Measurements from ENCODE around the gene IGLL1.
"Not testable (repeated sequence)": the region's sequence is repeated elsewhere in the genome, so short reads cannot be mapped to it uniquely, and the experiment has no call there.

The IGLL1 gene

DNA sequence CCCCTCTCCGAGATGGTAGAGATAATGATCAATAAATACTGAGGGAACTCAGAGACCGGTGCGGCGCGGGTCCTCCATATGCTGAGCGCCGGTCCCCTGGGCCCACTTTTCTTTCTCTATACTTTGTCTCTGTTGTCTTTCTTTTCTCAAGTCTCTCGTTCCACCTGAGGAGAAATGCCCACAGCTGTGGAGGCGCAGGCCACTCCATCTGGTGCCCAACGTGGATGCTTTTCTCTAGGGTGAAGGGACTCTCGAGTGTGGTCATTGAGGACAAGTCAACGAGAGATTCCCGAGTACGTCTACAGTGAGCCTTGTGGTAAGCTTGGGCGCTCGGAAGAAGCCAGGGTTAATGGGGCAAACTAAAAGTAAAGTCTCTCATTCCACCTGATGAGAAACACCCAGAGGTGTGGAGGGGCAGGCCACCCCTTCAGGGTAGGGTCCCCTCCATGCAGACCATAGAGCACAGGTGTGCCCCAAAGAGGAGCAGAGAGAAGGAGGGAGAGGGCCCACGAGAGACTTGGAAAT is 43.2 kb downstream of the IGLL1 start:
- no peaks in the 10 kb centered on the region for H3K9me3 Mint-ChIP-seq
- H3K4me1 Mint-ChIP-seq: peaks cover 25% of the 10 kb centered on the region
- H3K27me3 Mint-ChIP-seq: peaks cover under 1% of the 10 kb centered on the region
- no peaks in the 10 kb centered on the region for H3K36me3 Mint-ChIP-seq
- DNase-seq (ENCODE audit: low spot score in 2 of 2) (no peak), ATAC-seq (ENCODE audit: low read depth) (no peak)
- H3K27ac Mint-ChIP-seq: no peak overlapping the region
- H3K4me3 Mint-ChIP-seq: no peak overlapping the region

DNA sequence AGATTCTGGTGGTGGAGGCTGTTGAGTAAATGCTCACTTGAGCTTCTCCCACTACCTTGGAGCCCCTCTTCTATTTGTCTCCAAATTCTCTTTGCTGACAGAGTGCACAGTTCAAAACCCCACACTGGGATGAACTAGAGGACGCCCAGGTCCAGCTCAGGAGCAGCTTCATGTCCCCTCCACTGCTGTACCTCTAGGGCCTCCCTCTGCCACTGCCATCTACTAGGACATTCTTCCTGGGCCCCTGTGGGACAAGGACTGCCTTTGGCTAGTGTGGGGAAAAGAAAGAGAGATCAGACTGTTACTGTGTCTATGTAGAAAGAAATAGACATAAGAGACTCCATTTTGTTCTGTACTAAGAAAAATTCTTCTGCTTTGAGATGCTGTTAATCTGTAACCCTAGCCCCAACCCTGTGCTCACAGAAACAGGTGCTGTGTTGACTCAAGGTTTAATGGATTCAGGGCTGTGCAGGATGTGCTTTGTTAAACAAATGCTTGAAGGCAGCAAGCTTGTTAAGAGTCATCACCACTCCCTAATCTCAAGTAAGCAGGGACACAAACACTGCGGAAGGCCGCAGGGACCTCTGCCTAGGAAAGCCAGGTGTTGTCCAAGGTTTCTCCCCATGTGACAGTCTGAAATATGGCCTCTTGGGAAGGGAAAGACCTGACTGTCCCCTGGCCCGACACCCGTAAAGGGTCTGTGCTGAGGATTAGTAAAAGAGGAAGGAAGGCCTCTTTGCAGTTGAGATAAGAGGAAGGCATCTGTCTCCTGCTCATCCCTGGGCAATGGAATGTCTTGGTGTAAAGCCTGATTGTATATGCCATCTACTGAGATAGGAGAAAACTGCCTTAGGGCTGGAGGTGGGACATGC is 44.1 kb downstream of the IGLL1 start:
- H3K9me3 Mint-ChIP-seq; DNase-seq (ENCODE audit: low spot score in 2 of 2); H3K36me3 Mint-ChIP-seq; H3K27me3 Mint-ChIP-seq; ATAC-seq (ENCODE audit: low read depth); H3K27ac Mint-ChIP-seq: not testable (repeated sequence)
- Mint-ChIP-seq H3K4me3 (peak overlapping the region; percentile 9), H3K4me1 (peaks cover 25% of the 10 kb centered on the region)

DNA sequence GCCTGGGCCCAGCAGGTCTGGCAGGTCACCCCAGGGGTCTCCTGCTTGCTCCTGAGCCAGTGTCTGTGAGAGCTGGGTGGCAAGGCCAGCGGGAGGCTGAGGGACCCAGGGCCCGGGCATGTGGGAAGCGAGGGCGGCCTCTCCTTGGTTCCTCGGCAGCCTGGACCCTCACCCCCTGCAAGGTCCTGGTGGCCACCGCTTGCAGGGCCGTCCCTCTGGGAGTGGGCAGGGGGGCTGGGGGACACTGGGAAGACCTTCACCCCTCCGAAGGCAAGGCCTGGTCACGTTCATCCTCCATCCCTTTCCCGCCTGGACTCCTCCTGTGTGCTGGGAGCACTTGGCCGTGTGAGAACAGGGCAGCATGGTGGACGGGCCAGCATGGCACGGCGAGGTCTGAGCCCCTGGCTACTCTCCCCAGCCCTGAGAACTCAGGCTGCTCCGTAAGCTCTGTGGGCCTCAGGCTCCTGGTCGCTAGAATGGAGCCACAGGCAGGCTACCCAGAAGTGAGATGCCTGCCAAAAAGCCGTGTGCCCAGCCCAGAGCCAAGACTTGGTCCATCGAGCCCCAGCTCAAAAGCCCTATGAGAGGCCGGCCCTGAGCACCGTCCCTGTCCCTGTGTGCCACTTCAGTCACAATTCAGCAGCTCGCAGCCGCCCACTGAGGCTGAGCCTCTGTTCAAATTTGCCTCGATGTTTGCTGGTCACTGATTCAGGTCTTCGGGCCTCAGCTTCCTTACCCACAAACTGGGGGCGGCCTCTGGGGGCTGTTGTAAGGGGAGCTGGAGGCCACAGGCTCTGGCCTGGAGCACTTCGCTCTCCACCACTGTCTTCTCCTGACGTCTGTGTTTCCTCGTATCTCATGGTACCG is 45.0 kb downstream of the IGLL1 start:
- Mint-ChIP-seq H3K4me1 (peaks cover 25% of the 10 kb centered on the region), H3K9me3 (no peaks in the 10 kb centered on the region), H3K27me3 (peaks cover 4% of the 10 kb centered on the region), H3K36me3 (no peaks in the 10 kb centered on the region), H3K4me3 (no peak overlapping the region), H3K27ac (no peak overlapping the region)
- ATAC-seq (ENCODE audit: low read depth) (no peak), DNase-seq (ENCODE audit: low spot score in 2 of 2) (no peak)

DNA sequence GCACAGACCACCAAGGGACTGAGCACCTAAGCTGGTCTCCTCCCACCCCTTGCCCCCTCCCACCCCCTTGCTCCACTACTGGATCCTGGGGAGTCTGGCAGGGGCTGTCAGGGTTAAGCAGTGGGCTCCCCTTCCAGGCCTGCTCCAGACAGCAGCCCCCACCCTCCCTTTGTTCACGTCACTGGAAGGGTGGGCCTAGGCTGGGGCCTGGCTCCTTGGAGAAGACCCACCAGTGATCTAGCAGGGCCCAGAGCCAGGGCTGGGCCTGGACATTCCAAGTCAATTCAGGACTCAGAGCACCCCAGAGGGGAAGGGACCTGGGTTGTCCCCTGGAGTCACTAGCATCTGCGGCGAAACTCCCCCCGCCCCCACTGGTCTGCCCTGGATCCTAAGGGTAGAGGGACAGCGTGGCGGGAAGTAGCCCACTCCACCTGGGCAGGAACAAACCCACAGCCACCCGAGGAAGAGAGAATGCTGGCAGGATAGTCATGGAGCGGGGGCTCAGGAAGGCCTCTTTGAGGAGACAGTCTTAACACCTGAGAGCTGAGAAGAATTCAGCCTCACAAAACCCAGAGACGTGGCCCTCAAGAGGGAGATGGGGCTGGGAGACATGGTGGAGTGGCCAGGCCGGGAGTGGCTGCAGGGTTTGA is 45.8 kb downstream of the IGLL1 start:
- no peaks in the 10 kb centered on the region for H3K9me3 Mint-ChIP-seq
- ATAC-seq (ENCODE audit: low read depth) (no peak), DNase-seq (ENCODE audit: low spot score in 2 of 2) (no peak)
- H3K27me3 Mint-ChIP-seq: peaks cover 4% of the 10 kb centered on the region
- H3K4me1 Mint-ChIP-seq: peaks cover 22% of the 10 kb centered on the region
- no peak overlapping the region for H3K4me3 Mint-ChIP-seq
- H3K36me3 Mint-ChIP-seq: no peaks in the 10 kb centered on the region
- no peak overlapping the region for H3K27ac Mint-ChIP-seq

DNA sequence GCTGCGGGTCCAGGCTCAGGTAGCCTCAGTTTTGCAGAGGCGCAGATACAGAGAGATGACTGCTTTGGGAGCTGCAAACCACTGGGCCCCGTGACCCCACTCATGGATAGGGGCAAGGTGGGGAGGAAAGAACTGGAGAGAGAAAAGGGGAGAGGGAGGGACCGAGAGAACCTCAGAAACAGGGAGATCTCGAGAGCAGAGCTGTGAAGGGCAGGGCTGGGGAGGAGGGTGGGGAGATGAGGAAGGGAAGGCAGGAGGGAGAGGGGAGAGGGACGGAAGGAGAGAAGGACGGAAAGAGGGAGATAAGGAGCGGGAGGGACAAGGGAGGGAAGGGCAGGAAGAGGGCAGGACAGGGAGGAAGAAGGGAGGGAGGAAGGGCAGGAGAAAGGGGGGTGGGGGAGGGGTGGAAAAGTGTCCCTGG is 46.3 kb downstream of the IGLL1 start:
- Mint-ChIP-seq H3K9me3 (no peaks in the 10 kb centered on the region), H3K4me3 (no peak overlapping the region), H3K36me3 (no peaks in the 10 kb centered on the region), H3K4me1 (peaks cover 22% of the 10 kb centered on the region), H3K27ac (no peak overlapping the region), H3K27me3 (peaks cover 7% of the 10 kb centered on the region)
- ATAC-seq (ENCODE audit: low read depth) (no peak), DNase-seq (ENCODE audit: low spot score in 2 of 2) (no peak)

DNA sequence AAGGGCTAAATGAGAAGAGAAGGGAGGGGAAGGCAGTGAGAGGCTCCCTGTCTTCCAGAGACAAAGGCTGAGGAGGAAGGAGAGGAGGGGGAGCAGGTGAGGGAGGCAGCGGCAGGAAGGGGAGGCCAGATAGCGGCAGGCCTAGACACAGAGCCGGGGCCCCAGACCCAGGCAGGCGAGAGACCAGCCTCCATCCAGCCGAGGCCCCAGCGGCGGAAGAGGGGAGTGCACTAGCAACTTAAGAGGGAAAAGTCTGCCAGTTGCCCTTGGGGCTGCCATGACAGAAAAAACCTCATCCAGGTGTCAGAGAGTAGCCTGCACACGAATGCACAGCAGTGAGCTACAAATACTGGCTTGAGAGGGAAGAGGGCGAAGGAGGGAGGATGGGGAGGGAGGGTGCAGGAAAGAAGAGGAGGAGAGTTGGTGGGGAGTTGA is 46.7 kb downstream of the IGLL1 start:
- no peaks in the 10 kb centered on the region for H3K9me3 Mint-ChIP-seq
- H3K4me3 Mint-ChIP-seq: no peak overlapping the region
- H3K36me3 Mint-ChIP-seq: no peaks in the 10 kb centered on the region
- ATAC-seq (ENCODE audit: low read depth): peak; percentile 69
- peaks cover 27% of the 10 kb centered on the region for H3K4me1 Mint-ChIP-seq
- peaks cover 7% of the 10 kb centered on the region for H3K27me3 Mint-ChIP-seq
- H3K27ac Mint-ChIP-seq: no peak overlapping the region
- no peak for DNase-seq (ENCODE audit: low spot score in 2 of 2)

GRCh38 chr22:23532731-23533130 is 47.4 kb downstream of the IGLL1 start:
- peaks cover 7% of the 10 kb centered on the region for H3K27me3 Mint-ChIP-seq
- peaks cover 31% of the 10 kb centered on the region for H3K4me1 Mint-ChIP-seq
- H3K4me3 Mint-ChIP-seq: no peak overlapping the region
- DNase-seq (ENCODE audit: low spot score in 2 of 2) (no peak), ATAC-seq (ENCODE audit: low read depth) (no peak)
- H3K27ac Mint-ChIP-seq: no peak overlapping the region
- no peaks in the 10 kb centered on the region for H3K36me3 Mint-ChIP-seq
- H3K9me3 Mint-ChIP-seq: no peaks in the 10 kb centered on the region

GRCh38 chr22:23531966-23532705 is 48.0 kb downstream of the IGLL1 start:
- Mint-ChIP-seq H3K4me1 (peaks cover 34% of the 10 kb centered on the region), H3K36me3 (no peaks in the 10 kb centered on the region), H3K27me3 (peaks cover 7% of the 10 kb centered on the region), H3K4me3 (no peak overlapping the region), H3K27ac (no peak overlapping the region), H3K9me3 (no peaks in the 10 kb centered on the region)
- no peak for DNase-seq (ENCODE audit: low spot score in 2 of 2)
- no peak for ATAC-seq (ENCODE audit: low read depth)

DNA sequence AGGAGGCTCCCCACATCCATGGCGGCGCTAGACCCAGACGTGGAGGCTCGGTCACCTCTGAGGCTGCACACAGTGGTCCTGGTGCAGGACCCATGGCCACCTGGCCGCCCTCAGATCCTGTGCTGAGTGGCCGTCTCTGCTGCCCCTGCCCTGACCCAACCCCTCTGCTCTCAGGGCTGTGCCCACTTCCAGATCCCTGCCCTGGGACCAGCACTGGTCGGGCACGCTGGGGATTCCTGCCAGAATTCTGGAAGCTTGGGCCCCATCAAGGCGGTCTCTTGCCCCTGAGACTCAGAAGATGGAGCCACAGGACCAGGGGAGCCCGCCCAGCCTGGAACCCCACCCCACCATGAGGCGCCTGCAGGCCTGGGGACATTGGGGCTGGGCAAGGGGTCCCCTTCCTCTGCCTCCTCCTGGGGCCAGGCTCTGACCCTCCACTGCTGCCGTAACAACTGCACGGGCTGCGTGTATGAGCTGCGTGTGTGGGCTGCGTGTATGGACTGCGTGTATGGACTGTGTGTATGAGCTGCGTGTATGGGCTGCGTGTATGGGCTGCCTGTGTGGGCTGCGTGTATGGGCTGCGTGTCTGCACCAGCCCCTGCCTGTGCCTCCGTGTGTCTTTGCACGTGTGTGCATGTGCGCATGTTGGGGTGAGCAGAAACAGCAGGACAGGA is 48.7 kb downstream of the IGLL1 start:
- Mint-ChIP-seq H3K4me3 (no peak overlapping the region), H3K27ac (no peak overlapping the region), H3K9me3 (no peaks in the 10 kb centered on the region), H3K36me3 (no peaks in the 10 kb centered on the region), H3K4me1 (peaks cover 33% of the 10 kb centered on the region), H3K27me3 (peaks cover 7% of the 10 kb centered on the region)
- no peak for ATAC-seq (ENCODE audit: low read depth)
- no peak for DNase-seq (ENCODE audit: low spot score in 2 of 2)

- ATAC-seq (ENCODE audit: low read depth) (no peak), DNase-seq (ENCODE audit: low spot score in 2 of 2) (no peak)
- Mint-ChIP-seq H3K27me3 (peaks cover 7% of the 10 kb centered on the region), H3K27ac (no peak overlapping the region), H3K4me1 (peaks cover 27% of the 10 kb centered on the region), H3K4me3 (no peak overlapping the region), H3K36me3 (no peaks in the 10 kb centered on the region), H3K9me3 (no peaks in the 10 kb centered on the region)
These were observed 49.3 kb downstream of the IGLL1 start for GRCh38 chr22:23530766-23531282.

GRCh38 chr22:23530106-23530505 is 50.0 kb downstream of the IGLL1 start:
- H3K9me3 Mint-ChIP-seq: no peaks in the 10 kb centered on the region
- no peak for DNase-seq (ENCODE audit: low spot score in 2 of 2)
- no peaks in the 10 kb centered on the region for H3K36me3 Mint-ChIP-seq
- peaks cover 24% of the 10 kb centered on the region for H3K4me1 Mint-ChIP-seq
- no peak for ATAC-seq (ENCODE audit: low read depth)
- H3K27ac Mint-ChIP-seq: peak overlapping the region; percentile 38
- peaks cover 10% of the 10 kb centered on the region for H3K27me3 Mint-ChIP-seq
- H3K4me3 Mint-ChIP-seq: no peak overlapping the region

DNA sequence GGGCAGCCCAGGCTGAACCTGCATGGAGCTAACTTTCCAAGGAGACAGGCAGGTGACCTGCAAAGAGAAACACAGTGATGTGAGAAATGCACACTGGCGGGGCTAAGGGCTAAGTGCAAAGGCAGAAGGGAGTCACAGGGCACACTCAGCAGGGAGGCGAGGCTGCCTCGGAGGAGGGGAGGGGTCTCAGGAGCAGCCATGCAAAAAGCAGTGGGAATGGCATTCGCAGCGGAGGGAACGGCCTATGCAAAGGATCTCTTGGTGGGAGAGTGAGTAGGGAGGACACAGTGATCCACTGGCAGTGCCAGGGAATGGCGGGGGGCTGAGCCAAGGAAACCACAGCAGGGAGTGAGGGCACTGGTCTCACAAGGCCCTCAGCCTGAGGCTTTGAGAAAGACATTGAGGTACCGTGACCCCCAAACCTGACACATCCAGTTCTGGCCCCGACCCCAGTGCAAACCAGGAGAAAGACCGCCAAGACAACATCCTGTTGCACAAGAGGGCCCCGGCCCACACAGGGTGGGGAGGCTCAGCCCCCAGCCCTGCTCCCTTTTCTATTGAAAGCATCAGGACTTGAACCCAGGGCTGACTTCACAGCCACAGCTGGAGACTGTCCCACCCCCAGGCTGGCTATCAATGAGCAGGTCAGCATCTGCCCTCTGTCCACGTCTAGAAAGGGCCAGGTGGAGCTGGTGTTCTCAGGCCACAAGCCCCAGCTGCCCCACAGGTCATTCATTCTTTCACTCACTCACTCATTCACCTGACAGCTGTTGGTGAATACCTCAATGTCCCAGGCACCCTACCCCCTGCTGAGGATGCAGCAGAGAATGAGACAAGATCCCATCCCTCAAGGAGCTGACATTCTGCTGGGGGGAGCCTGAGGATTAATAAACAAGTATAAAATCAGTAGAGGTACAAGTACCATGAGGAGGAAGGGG is 50.7 kb downstream of the IGLL1 start:
- Mint-ChIP-seq H3K9me3 (no peaks in the 10 kb centered on the region), H3K27ac (peak overlapping the region; percentile 42), H3K4me3 (no peak overlapping the region), H3K4me1 (peaks cover 24% of the 10 kb centered on the region), H3K27me3 (peaks cover 12% of the 10 kb centered on the region), H3K36me3 (no peaks in the 10 kb centered on the region)
- ATAC-seq (ENCODE audit: low read depth) (no peak), DNase-seq (ENCODE audit: low spot score in 2 of 2) (no peak)
